NCI-H345 treated with DMSO at 0.1 percent for 48 hours (cell line): ENCODE data around the gene MAP3K6.
"Not testable (repeated sequence)": the region's sequence is repeated elsewhere in the genome, so short reads cannot be mapped to it uniquely, and the experiment has no call there.

Experiments
- DNase-seq: peaks from one replicate; lab custom pipeline; 2025; ENCODE audit not compliant: unreplicated experiment; lab: John Stamatoyannopoulos, UW

Gene MAP3K6

GRCh38 chr1:27398405-27399149 is 31.8 kb upstream of the MAP3K6 start:
- DNase-seq = no peak

- DNase-seq = no peak
These were observed 31.0 kb upstream of the MAP3K6 start for GRCh38 chr1:27397749-27398148.

- DNase-seq = no peak
These were observed 30.3 kb upstream of the MAP3K6 start for GRCh38 chr1:27397110-27397509.

GRCh38 chr1:27395441-27396195 is 28.9 kb upstream of the MAP3K6 start:
- DNase-seq = peak; percentile 33

GRCh38 chr1:27394925-27395324 is 28.2 kb upstream of the MAP3K6 start:
- DNase-seq = no peak

- no peak for DNase-seq
These were observed 27.5 kb upstream of the MAP3K6 start for GRCh38 chr1:27394282-27394658.

- no peak for DNase-seq
These were observed 27.0 kb upstream of the MAP3K6 start for GRCh38 chr1:27393641-27394281.

GRCh38 chr1:27392778-27393635 is 26.2 kb upstream of the MAP3K6 start:
- no peak for DNase-seq

- DNase-seq = peak; percentile 91
These were observed 25.5 kb upstream of the MAP3K6 start, which contains the start of gene GPR3 for GRCh38 chr1:27392096-27392777. GPR3 (plus strand) TSS chr1:27392622; CDS start chr1:27393799, 1,177 bp downstream.

GRCh38 chr1:27391511-27392095 is 24.8 kb upstream of the MAP3K6 start:
- peak; percentile 6 for DNase-seq

- DNase-seq = peak; percentile 75
These were observed 21.7 kb upstream of the MAP3K6 start for GRCh38 chr1:27388337-27389005.

- DNase-seq = not testable (repeated sequence)
These were observed 18.0 kb upstream of the MAP3K6 start for GRCh38 chr1:27384797-27385196.

- no peak for DNase-seq
These were observed 16.9 kb upstream of the MAP3K6 start for GRCh38 chr1:27383661-27384060.

- DNase-seq = peak; percentile 11
These were observed 16.4 kb upstream of the MAP3K6 start, which contains the start of gene CD164L2 for GRCh38 chr1:27383039-27383605. CD164L2 (minus strand) TSS chr1:27383333; CDS start chr1:27383239, 94 bp downstream.

- no peak for DNase-seq
These were observed 15.4 kb upstream of the MAP3K6 start for GRCh38 chr1:27381969-27382762.

GRCh38 chr1:27380766-27381733 is 14.3 kb upstream of the MAP3K6 start:
- DNase-seq = no peak

- no peak for DNase-seq
These were observed 13.5 kb upstream of the MAP3K6 start for GRCh38 chr1:27380224-27380623.
